HG02642 (cell line): ENCODE results near the gene TBCB.
"Not testable (repeated sequence)": the region's sequence is repeated elsewhere in the genome, so short reads cannot be mapped to it uniquely, and the experiment has no call there.

Source experiments
- ATAC-seq: cut with Tn5 transposase; IDR thresholded peaks from one replicate; pipeline ENCODE4 v1.9.1; 2021; ENCODE audit warnings: mild to moderate bottlenecking; ENCODE audit not compliant: unreplicated experiment, poor library complexity

TBCB gene

GRCh38 chr19:36128392-36128736 lies 13.1 kb downstream of the TBCB start:
- ATAC-seq = no peak

GRCh38 chr19:36131221-36131620 lies 16.0 kb downstream of the TBCB start:
- ATAC-seq = not testable (repeated sequence)

GRCh38 chr19:36134867-36135266 lies 19.6 kb downstream of the TBCB start:
- not testable (repeated sequence) for ATAC-seq

GRCh38 chr19:36136964-36137686 lies 21.9 kb downstream of the TBCB start:
- no peak for ATAC-seq

GRCh38 chr19:36139120-36139472 lies 23.8 kb downstream of the TBCB start:
- no peak for ATAC-seq

- peak; percentile 86 for ATAC-seq
These were observed 24.4 kb downstream of the TBCB start, which contains the start of gene CAPNS1 for GRCh38 chr19:36139473-36140303. TSS of gene CAPNS1 (plus strand) at chr19:36140066. CDS start at chr19:36141012, 946 bp downstream.

- peak; percentile 8 for ATAC-seq
These were observed 25.2 kb downstream of the TBCB start for GRCh38 chr19:36140304-36141038.

- peak; percentile 53 for ATAC-seq
These were observed 26.0 kb downstream of the TBCB start for GRCh38 chr19:36141039-36141927.

- no peak for ATAC-seq
These were observed 26.8 kb downstream of the TBCB start for GRCh38 chr19:36142046-36142445.

GRCh38 chr19:36142496-36142895 lies 27.2 kb downstream of the TBCB start:
- ATAC-seq = no peak

GRCh38 chr19:36144624-36145023 lies 29.4 kb downstream of the TBCB start:
- no peak for ATAC-seq

- no peak for ATAC-seq
These were observed 34.6 kb downstream of the TBCB start for GRCh38 chr19:36149673-36150406.

- ATAC-seq = no peak
These were observed 35.3 kb downstream of the TBCB start for GRCh38 chr19:36150586-36150985.

- ATAC-seq = no peak
These were observed 36.1 kb downstream of the TBCB start for GRCh38 chr19:36151144-36152018.

GRCh38 chr19:36152019-36152351 lies 36.7 kb downstream of the TBCB start:
- no peak for ATAC-seq

- ATAC-seq = no peak
These were observed 37.3 kb downstream of the TBCB start, which contains the start of gene COX7A1 for GRCh38 chr19:36152352-36153091. TSS of gene COX7A1 (minus strand) at chr19:36152447. CDS start at chr19:36152407, 40 bp downstream.

GRCh38 chr19:36153126-36153525 lies 37.9 kb downstream of the TBCB start:
- no peak for ATAC-seq
